ENCODE data around the gene MMP7.

DNA sequence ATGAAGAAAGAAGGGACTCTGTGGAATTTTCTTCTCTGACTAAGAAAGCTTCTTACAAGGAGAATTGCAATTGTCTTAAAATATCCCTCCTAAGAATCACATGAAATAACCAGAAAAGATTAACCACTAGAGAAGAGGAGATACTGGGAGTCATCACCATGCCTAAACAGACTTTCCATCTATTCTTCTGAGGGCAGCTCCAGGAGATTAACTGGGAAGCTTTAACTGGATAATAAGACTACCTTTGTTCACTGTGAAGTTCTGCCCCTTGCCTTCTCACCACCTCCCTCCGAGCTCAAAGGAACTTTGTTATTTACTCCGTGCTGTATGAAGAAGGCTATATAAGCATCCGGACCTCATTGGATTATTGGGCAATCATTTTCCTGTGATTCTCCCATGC is 24.5 kb upstream of the MMP7 start:
- TF ChIP-seq, protein P1, sequence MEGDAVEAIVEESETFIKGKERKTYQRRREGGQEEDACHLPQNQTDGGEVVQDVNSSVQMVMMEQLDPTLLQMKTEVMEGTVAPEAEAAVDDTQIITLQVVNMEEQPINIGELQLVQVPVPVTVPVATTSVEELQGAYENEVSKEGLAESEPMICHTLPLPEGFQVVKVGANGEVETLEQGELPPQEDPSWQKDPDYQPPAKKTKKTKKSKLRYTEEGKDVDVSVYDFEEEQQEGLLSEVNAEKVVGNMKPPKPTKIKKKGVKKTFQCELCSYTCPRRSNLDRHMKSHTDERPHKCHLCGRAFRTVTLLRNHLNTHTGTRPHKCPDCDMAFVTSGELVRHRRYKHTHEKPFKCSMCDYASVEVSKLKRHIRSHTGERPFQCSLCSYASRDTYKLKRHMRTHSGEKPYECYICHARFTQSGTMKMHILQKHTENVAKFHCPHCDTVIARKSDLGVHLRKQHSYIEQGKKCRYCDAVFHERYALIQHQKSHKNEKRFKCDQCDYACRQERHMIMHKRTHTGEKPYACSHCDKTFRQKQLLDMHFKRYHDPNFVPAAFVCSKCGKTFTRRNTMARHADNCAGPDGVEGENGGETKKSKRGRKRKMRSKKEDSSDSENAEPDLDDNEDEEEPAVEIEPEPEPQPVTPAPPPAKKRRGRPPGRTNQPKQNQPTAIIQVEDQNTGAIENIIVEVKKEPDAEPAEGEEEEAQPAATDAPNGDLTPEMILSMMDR (IDR thresholded peaks at IDR 0.05), result no peak
- TF ChIP-seq, protein P2, sequence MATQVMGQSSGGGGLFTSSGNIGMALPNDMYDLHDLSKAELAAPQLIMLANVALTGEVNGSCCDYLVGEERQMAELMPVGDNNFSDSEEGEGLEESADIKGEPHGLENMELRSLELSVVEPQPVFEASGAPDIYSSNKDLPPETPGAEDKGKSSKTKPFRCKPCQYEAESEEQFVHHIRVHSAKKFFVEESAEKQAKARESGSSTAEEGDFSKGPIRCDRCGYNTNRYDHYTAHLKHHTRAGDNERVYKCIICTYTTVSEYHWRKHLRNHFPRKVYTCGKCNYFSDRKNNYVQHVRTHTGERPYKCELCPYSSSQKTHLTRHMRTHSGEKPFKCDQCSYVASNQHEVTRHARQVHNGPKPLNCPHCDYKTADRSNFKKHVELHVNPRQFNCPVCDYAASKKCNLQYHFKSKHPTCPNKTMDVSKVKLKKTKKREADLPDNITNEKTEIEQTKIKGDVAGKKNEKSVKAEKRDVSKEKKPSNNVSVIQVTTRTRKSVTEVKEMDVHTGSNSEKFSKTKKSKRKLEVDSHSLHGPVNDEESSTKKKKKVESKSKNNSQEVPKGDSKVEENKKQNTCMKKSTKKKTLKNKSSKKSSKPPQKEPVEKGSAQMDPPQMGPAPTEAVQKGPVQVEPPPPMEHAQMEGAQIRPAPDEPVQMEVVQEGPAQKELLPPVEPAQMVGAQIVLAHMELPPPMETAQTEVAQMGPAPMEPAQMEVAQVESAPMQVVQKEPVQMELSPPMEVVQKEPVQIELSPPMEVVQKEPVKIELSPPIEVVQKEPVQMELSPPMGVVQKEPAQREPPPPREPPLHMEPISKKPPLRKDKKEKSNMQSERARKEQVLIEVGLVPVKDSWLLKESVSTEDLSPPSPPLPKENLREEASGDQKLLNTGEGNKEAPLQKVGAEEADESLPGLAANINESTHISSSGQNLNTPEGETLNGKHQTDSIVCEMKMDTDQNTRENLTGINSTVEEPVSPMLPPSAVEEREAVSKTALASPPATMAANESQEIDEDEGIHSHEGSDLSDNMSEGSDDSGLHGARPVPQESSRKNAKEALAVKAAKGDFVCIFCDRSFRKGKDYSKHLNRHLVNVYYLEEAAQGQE (IDR thresholded peaks at IDR 0.05; ENCODE audit: insufficient read depth in 1 of 2, low read depth in 2 of 2, low read length in 1 of 2), result no peak
